ENCODE measurements around the gene UBE2E2. TPM values are rescaled to one million over a fixed set of nuclear protein-coding genes. Genes with fewer than 3 reads are reported as not detected.

Gene UBE2E2
- total RNA-seq, 1 donor from 2014 or later = 45.1 TPM

GRCh38 chr3:23240171-23240785 is 37.2 kb downstream of the UBE2E2 start:
- DNase-seq (ENCODE audit: low spot score) = no peak

DNA sequence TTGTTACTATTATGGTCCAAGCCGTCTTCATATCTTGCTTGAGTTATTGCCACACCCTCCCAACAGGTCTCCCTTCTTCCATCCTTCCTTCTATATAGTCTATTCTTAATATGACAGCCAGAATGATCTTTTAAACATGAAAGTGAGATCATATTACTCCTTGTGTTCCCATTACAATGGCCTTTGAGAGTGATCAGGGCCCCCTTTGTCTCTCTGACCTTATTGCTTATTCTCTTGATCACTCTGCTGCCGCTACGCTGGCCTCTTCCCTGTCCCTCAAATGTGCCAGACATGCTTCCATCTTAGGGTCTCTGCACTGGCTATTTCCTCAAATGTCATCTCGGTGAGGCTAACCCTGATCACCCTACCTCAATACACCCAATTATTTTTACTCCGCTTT is 38.1 kb downstream of the UBE2E2 start:
- no peak for DNase-seq (ENCODE audit: low spot score)

DNA sequence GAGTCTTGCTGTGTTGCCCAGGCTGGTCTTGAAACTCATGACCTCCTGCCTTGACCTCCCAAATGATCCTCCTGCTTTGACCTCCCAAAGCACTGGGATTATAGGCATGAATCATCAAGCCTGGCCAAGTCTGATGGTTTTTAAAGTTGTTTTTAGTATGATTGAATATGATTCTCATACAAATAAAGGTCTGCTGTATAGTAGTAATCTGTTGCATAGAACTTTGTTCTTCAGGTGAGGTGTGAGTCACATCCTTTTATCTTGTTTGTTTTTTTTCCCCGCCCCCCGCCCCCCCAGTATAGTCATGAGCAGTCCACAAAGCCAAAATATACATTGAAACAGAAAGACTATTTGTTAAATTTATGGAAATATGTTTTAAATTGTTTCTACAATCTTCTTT is 39.0 kb downstream of the UBE2E2 start:
- no peak for DNase-seq (ENCODE audit: low spot score)

DNA sequence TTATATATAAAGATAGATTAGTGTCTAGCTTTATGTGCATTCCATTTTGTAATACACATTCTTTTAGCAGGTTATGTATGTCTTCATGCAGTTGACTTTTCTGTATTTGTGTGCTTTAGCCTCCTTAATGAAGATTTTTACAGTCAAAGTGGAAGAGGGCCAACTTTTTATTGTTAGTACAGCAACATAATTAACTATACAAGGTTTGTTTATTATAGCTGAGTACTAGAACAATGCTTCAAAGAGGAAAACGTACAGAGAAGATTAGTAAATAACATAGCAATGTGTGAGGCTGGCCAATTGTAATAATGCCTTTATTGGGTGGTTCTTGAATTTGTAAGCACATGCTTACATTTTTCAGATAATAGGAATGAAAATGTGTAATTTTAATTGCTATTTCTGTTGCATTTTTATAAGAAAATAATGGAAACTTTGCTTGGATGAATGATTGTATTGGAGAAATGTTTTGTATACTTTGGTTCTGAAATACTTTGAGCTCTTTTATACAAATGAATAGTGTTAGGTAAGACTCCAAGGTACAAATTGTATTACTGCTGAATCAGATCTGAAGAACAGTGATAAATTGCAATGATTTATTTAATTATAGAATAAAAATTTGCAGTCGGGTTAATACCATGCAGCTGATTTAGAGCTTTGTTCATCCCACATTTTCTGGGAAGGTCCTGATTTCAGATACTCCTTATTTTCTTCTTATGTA is 41.4 kb downstream of the UBE2E2 start:
- DNase-seq (ENCODE audit: low spot score) = no peak

DNA sequence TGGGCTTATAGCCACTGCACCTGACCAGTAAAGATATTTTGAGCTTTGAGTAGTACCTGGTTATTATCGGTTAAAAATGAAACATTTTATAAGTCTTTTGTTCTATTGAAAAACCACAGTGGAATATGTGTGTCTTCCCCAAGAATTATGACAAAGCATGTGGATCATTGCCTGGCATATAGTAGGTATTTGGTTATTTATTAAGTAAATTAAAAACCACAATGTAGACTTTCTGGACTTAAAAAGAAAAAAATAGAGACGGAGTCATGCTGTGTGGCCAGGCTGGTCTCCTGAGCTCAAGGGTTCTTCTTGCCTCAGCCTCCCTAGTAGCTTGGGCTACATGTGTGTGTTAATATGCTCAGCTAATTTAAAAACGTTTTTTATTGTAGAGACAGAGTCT is 43.5 kb downstream of the UBE2E2 start:
- DNase-seq (ENCODE audit: low spot score) = no peak

- no peak for DNase-seq (ENCODE audit: low spot score)
Observed at GRCh38 chr3:23248594-23249131, 45.5 kb downstream of the UBE2E2 start.

DNA sequence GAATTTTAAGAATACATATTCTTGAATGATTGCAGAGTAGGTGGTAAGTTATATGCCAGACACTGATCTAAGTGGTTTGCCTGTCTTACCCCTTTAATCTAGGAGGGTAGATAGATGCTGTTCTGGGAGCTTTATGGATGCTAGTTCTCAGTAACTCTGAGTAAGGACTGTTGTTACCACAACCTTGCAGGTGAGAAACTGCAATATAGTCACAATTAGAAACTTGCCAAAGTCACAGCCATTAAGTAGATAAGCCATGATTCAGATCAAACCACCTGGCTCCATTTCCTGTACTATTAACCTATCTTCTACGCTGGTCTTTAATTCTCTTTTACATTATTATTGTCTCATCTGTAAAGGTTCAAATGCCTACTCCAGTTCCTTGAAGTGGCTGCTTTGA is 46.8 kb downstream of the UBE2E2 start:
- DNase-seq (ENCODE audit: low spot score) = no peak

GRCh38 chr3:23252122-23252521 is 49.0 kb downstream of the UBE2E2 start:
- no peak for DNase-seq (ENCODE audit: low spot score)

GRCh38 chr3:23253214-23253613 is 50.1 kb downstream of the UBE2E2 start:
- DNase-seq (ENCODE audit: low spot score) = no peak

DNA sequence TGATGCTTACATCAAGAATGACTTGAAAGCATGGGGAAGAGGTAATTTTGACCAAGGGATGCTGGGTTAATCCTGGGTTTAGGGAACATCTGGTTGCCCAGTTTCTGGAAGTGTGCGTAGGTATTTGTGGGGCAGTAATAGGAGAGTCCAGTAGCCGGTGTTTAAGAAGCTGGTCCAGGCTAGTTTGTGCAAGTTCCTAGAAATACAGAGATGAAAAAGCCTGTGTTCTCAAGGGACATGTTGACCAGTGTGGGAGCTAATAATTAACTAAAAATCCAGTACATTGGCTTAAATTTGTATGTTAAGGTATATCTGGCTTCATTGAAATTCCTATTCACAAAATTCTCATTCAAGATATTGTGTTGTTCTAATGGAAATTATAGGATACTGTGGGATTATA is 51.2 kb downstream of the UBE2E2 start:
- DNase-seq (ENCODE audit: low spot score) = no peak

DNA sequence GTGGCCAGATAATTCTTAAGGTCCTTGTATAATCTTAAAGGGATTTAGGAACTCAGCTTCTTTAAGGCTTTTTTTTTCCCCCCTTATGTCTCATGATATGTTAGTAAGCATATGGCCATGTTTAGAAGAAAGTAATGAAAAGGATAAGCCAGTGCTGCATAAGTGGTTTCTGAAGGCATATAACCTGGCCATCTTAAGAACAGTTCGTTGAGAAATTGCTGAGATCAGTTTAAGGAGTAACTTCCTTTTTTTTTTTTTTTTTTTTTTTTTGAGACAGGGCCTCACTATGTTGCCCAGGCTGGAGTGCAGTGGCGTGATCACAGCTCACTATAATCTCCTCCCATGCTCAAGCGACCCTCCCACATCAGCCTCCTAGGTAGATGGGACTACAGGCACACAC is 51.7 kb downstream of the UBE2E2 start:
- no peak for DNase-seq (ENCODE audit: low spot score)

- DNase-seq (ENCODE audit: low spot score) = no peak
Observed at GRCh38 chr3:23256741-23257435, 53.8 kb downstream of the UBE2E2 start.

GRCh38 chr3:23258110-23258509 is 55.0 kb downstream of the UBE2E2 start:
- DNase-seq (ENCODE audit: low spot score) = no peak

DNA sequence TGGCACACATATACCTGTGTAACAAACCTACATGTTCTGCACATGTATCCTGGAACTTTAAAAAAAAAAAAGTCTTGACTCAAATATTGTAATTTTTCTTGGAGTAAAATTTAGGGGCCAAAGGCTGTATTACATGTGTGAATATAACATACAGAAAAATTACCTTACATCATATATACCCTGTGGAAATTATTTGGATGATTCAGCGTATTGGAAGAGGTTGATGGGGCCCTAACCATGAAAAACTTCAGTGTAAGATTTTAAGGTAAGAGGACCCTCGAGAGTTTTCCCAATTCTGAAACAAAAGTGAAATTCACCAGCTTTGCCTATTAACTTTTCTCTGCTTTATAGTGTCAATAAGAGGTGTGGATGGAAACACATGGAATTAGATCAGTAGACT is 56.4 kb downstream of the UBE2E2 start:
- no peak for DNase-seq (ENCODE audit: low spot score)

DNA sequence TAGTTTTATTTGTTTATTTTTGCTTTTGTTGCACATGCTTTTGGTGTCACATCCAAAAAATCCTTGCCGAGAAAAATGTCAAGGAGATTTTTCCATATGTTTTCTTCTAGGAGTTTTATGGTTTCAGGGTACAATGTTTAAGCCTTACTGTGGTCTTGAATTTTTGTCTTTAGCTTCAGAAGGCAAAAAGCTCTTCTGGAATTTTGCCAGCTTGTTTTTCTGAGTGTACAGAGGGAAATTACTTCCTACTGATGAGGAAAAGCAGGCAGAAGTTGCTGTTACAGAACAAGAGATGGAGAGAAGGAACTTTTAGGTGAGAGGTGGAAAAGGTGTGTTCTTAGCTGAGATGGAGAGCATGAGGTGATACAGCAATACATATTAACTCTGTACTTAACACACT is 59.6 kb downstream of the UBE2E2 start:
- DNase-seq (ENCODE audit: low spot score) = no peak

DNA sequence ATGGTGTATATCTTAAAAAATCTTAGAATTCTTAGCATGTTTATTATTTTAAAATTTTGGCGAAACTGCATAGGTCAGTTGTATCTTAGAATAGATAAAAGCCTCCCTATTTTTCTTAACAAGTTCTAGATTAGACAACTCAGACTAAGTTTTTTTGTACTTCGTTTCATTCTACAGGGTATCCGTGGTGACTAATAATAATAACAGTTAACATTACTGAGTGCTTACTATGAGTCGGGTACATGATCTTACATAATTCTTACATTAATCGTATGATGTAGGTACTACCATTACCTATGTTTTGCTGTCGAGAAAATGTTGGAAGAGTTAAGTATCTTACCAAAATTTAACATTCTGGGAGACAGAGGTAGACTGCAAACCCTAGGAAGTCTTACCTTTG is 60.7 kb downstream of the UBE2E2 start:
- DNase-seq (ENCODE audit: low spot score) = no peak

DNA sequence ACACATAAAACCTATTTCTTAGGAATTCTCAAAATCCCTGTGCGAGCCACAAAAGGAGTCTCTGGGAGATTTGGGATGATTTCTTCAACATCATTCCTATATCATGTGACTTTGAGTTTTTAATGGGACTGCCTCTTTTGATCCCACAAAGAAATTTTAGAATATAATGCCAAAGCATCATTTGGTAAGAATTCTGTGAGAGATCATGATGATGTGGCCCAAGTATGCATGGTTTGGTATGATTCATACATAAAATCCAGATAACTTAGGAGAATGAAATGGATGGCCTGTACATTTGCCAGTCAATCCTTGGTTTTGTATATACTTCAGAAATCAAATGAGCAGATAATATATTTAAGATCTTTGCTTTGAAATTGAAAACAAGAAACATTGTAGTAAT is 61.3 kb downstream of the UBE2E2 start:
- DNase-seq (ENCODE audit: low spot score) = no peak

DNA sequence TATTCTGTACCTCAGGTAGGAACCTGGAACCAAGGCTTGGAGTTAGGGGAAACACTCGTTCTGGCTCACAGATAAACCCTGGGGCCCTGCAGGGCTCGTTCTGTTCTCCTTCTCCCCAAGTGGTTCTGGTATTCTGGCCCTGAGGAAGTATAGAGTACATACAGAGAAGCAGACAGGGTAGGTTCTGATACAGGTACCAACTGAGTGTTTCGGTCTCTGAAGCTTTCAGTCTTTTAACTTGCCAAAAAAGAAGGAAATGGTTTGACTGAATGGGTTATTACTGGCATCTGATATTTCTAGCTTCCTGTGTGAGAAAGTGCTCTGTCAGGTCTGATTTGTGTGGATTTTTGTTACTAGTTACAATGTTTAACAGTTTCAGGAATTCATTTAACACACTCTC is 67.3 kb downstream of the UBE2E2 start:
- DNase-seq (ENCODE audit: low spot score) = no peak

DNA sequence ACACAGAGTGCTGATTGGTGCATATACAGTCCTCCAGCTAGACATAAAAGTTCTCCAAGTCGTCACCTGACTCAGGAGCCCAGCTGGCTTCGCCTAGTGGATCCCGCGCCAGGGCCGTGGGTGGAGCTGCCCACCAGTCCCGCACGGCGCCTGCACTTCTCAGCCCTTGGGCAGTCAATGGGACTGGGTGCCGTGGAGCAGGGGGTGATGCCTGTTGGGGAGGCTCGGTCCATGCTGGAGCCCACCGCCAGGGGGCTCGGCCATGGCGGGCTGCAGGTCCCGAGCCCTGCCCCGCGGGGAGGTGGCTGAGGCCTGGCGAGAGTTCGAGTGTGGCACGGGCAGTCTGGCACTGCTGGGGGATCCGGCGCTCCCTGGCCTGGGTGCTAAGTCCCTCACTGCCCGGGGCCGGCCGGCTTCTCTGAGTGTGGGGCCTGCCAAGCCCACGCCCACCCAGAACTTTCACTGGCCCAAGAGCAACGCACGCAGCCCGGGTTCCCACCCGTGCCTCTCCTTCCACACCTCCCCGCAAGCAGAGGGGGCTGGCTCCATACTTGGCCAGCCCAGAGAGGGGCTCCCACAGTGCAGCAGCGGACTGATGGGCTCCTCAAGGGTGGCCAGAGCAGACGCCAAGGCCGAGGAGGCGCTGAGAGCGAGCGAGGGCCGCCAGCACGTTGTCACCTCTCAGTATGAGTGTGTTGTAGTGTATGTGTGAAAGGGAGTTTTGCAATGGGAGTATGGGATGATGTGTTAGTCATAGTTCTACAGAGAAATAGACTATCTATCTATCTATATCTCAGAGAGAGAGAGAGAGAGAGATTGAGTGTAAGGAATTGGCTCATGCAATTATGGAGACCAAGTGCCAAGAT is 69.0 kb downstream of the UBE2E2 start:
- DNase-seq (ENCODE audit: low spot score) = no peak

DNA sequence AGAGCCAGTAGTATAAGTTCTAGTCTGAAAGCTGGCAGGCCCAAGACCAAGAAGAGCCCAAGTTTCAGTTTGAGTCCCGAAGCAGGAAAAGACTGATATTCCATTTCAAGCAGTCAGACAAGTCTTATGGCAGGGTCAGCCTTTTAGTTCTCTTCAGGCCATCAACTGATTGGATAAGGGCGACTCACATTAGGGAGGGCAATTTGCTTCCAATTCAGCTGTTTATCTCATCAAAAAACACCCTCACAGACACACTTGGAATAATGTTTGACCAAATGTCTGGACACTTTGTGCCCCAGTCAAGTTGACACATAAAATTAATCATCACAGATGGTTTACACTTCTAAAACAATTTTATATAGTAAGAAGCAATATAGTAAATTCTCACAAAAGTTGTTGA is 69.7 kb downstream of the UBE2E2 start:
- DNase-seq (ENCODE audit: low spot score) = no peak

DNA sequence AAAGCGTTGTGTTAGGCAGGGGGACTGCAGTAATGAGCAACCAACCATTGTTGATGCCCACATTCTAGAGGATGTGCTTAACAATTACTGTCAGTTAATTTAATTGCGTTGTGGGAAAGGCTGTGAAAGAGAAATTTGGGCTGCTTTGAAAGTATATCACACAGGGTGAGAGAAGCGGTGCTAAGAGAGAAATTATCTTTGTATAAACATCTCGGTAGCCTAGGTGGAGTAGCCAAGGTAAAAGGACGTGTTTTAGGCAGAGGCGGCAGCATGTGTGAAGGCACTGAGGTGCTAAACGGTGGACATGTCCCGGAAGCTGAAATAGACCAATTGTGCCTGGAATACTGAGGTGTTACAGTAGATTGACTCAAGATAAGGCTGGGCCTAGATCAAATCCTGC is 71.9 kb downstream of the UBE2E2 start:
- DNase-seq (ENCODE audit: low spot score) = no peak

GRCh38 chr3:23275814-23276213 is 72.7 kb downstream of the UBE2E2 start:
- DNase-seq (ENCODE audit: low spot score) = no peak
